Tibial nerve (tissue), 4 donors: ENCODE measurements around the gene CYP2J2.

Experiments
- CTCF ChIP-seq, 5 experiments: fragments of 200-600 bp in 3 of 5; fragments of 450-650 bp in 2 of 5; sonication (generic) in 3 of 5; IDR thresholded peaks; one replicate each; pipeline ENCODE4 v1.5.1; 2016 to 2019; ENCODE audit warnings: antibody characterized with exemption in 5 of 5, mild to moderate bottlenecking in 3 of 5, moderate library complexity in 2 of 5
- EP300 ChIP-seq, 2 donors: sonication (generic); formaldehyde crosslinking; IDR thresholded peaks; one replicate each; pipeline ENCODE4 v1.6.1; 2017; ENCODE audit warnings: antibody characterized with exemption in 2 of 2, mild to moderate bottlenecking in 1 of 2
- POLR2A ChIP-seq, 2 donors: fragments of 450-650 bp; IDR thresholded peaks; one replicate each; pipeline ENCODE4 v1.6.1; 2017; ENCODE audit warnings: antibody characterized with exemption in 2 of 2, mild to moderate bottlenecking in 2 of 2, moderate library complexity in 2 of 2

- no peak for TF ChIP-seq CTCF (IDR thresholded peaks at IDR 0.05)
- TF ChIP-seq POLR2A (IDR thresholded peaks at IDR 0.05), result no peak
- TF ChIP-seq EP300 (IDR thresholded peaks at IDR 0.05), result no peak
These were observed 18.5 kb downstream of the CYP2J2 start for GRCh38 chr1:59908084-59908483.
